VCaP (cell line): Measurements from ENCODE around the gene MTCL1.

Experiments used
- H3K27ac ChIP-seq: fragments of 450-650 bp; 2 replicates; pipeline ENCODE4 v1.5.1; 2017
- TF ChIP-seq, protein P1 (sequence below): fragments of 450-650 bp; conservative IDR thresholded peaks from 2 replicates; pipeline ENCODE4 v1.5.1; 2017; ENCODE audit warnings: mild to moderate bottlenecking, moderate library complexity

MTCL1 gene

DNA sequence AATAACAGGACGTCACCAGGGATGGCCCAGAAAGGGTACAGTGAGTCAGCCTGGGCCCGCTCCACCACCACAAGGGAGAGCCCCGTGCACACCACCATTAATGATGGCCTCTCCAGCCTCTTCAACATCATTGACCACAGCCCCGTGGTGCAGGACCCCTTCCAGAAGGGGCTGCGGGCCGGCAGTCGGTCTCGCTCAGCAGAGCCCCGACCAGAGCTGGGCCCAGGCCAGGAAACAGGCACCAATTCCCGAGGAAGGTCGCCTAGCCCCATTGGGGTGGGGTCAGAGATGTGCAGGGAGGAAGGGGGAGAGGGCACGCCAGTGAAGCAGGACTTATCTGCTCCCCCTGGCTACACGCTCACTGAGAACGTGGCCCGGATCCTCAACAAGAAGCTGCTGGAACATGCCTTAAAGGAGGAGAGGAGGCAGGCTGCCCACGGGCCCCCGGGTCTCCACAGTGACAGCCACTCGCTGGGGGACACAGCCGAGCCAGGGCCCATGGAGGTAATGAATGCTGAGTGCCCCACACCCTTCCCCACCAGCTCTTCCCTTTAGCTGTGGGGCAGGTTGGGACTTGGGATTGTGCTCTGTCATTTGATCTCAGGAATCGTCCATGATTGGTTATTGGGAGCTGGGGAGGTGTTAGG lies 120.5 kb downstream of the MTCL1 start:
- TF ChIP-seq, protein P1, sequence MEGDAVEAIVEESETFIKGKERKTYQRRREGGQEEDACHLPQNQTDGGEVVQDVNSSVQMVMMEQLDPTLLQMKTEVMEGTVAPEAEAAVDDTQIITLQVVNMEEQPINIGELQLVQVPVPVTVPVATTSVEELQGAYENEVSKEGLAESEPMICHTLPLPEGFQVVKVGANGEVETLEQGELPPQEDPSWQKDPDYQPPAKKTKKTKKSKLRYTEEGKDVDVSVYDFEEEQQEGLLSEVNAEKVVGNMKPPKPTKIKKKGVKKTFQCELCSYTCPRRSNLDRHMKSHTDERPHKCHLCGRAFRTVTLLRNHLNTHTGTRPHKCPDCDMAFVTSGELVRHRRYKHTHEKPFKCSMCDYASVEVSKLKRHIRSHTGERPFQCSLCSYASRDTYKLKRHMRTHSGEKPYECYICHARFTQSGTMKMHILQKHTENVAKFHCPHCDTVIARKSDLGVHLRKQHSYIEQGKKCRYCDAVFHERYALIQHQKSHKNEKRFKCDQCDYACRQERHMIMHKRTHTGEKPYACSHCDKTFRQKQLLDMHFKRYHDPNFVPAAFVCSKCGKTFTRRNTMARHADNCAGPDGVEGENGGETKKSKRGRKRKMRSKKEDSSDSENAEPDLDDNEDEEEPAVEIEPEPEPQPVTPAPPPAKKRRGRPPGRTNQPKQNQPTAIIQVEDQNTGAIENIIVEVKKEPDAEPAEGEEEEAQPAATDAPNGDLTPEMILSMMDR: no peak
- H3K27ac ChIP-seq: no peak overlapping the region

DNA sequence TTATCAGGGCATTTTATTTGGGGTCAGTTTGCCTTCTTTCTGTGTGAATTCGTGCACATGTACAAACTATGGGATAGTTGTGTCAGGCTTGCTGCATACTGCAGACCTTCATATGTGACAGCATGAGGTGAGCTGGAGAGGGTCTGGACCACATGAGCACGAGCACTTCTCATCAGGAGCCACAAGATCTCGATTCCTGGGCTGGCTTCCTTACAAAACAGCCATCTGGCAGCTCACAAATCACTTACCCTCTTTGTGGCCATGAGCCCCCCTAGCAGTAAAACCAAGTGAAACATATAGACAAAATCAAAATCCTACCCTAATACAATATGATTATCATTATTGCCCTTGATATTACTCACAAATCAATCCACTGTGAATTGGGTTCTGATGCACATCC lies 121.2 kb downstream of the MTCL1 start:
- TF ChIP-seq, protein P1: no peak
- H3K27ac ChIP-seq: no peak overlapping the region; the same call in 1 of the 2 replicates

DNA sequence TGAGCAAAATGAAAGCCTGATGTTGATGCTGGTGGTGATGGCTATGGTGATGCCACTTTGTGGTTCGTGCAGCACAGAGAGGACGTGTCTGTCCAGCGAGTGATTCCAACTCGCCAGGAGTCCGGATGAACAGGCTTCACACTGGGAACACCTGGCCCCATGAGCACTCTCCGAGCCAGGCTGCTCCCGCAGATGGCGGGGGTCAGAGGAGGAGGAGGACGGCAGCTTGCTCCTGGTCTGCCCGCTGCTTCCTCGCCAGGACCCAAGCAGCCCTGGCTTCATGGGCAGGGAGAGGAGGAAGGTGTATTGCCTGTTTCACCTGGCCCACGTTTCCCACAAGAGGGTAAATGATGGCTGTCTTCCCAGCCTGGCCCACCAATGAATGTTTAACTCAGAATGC lies 121.6 kb downstream of the MTCL1 start:
- no peak overlapping the region; the same call in 1 of the 2 replicates for H3K27ac ChIP-seq
- TF ChIP-seq, protein P1: no peak

DNA sequence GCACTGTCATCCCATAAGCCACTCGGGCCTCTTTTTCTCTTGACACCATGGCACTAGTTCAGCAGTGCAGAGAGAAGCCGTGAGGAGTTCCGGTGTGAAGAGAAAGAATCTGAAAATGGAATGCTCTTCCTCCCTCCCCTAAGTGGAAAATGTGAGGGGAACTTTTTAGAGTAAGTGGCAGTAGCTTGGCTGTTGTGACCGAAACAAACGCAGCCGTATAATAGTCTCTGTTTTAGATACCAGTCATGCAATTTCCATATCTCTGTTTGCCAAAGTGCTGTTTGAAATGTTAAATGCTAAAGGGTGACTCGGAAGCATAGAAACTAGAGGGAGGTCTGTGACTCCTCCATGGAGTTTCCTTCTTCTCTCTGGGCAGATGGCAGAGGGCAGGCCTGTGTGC lies 122.9 kb downstream of the MTCL1 start:
- H3K27ac ChIP-seq: no peak overlapping the region
- TF ChIP-seq, protein P1: no peak

DNA sequence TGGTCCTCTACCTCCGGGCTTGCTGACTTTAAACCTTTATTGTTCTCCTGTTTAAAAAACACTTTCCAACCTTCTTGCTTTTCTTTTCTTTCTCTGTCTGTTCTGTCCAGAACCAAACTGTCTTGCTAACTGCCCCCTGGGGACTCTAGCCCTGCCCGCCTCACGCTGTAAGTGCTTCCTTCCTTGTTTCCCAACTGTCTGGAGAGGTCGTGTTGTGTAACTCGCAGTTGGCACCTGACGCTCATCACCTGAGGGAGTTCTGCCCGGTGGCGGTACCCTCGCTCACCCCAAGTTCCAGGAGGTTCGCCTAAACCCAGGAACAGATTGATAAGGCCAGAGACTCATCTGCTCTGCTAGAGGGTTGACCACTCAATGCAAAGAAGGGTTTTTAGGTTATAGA lies 123.4 kb downstream of the MTCL1 start:
- no peak overlapping the region for H3K27ac ChIP-seq
- TF ChIP-seq, protein P1: no peak

DNA sequence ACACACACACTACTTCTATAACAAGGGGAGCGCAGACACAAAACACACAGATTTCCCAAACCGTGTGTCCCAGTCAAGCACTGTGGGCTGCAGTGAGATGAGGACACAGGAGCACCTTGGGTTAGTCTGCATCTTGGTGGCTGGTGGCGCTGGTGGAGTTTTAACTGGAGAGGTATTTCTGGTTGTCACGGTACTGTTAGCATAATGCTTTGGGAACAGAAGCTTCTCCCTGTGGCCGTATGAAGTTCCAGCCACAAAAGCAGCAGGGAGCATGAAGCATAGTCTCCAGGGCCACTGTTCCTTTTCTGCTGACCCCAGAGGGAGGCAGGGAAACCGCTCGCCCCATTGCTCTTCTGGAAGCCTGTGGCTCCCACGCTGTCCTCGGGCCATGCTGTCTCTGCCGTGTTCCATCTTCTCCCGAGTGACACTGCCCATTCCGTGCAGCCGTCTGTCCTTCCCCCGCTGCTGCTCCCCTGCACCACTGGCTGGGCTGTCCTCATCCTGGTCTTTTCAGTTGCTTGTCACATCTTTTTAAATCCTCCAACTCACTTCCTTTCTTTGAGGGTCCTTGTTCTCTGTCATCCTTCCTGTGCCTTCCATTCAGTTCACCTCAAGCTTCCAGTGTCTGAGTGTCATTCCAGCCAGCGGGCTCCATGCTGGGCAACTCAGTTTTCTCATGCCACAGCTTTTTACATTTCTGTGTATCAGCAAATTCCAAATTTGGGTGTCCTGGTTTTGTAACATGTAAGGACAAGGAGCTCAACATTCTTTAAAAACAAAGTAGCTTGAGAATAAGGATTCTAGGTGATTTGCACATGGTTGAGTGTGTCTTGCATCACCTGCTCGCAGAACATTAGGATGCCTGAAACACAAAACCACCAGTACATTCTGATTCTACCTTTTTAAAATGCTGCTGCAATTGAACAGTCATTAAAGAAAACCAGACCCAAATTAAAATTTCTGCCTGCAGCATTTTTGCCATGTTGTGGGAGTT lies 125.0 kb downstream of the MTCL1 start:
- H3K27ac ChIP-seq: no peak overlapping the region
- TF ChIP-seq, protein P1: no peak

DNA sequence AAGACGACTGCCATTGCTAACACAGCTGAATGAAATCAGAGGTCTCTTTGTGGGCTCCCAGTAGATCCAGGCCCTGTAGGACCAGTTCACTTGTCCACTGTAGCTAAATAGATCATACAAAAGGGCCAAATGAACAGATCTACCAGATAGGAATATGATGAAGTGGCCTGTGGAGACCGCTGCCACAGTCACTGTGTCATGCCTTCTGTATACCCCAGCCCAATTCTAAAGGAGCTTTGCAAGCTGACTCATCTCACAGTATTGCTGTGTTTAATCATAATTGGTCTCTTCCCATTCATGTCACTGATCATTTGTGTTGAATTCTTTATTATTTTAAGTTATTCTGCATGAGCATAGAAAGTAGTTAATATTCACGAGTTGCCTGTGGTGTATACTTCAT lies 125.8 kb downstream of the MTCL1 start:
- H3K27ac ChIP-seq: no peak overlapping the region
- TF ChIP-seq, protein P1: no peak
